Stimulated activated CD4-positive, alpha-beta T cell treated with anti-CD3 and anti-CD28 coated beads, Interleukin-15, amount 100 ng/mL, for 24 hours (primary cell): ENCODE results near the gene AOC1.

ENCODE experiments used
- DNase-seq: peaks from one replicate; pipeline ENCODE4 v3.0.0-alpha.2; 2020

The AOC1 gene

GRCh38 chr7:150860291-150860977 is 8.1 kb downstream of the AOC1 start:
- no peak for DNase-seq

DNA sequence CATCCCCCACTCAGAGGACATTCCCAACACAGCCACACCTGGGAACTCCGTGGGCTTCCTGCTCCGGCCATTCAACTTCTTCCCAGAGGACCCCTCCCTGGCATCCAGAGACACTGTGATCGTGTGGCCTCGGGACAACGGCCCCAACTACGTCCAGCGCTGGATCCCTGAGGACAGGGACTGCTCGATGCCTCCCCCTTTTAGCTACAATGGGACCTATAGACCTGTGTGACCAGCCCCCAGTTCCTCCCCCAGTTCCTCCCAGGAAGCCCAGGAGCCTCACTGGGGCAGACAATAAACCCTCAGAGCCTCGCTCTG is 8.6 kb downstream of the AOC1 start:
- DNase-seq, result no peak

- no peak for DNase-seq
Measured at GRCh38 chr7:150862356-150862755, 10.0 kb downstream of the AOC1 start.

GRCh38 chr7:150863946-150864345 is 11.6 kb downstream of the AOC1 start:
- DNase-seq, result no peak

DNA sequence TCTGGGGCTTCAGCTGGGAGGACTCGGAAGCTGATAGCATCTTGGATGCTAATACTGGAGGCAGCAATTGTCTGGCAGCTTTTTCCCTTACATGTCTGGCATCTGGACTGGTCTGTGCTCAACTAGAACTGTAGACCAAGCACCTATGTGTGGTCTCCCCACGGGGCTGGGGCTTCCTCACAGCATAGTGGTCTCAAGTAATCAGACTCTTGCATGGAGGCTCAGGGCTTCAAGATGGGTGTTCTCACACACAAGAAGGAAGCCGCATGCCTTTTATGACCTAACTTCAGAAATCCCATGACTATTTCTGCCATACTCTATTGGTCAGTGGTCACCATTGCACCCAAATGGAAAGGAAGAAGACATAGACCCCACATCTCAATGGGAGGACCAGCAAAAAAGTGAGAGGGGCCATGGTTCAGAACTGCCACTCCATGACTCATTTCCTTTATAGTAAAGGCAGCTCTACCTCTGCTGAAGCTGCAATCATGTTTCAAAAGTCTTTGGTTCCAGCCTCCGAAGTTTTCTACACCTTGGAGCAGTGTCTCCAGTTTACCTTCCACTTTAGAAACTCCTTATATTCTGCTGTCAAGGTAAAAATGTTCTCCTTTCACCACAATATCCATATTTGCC is 14.7 kb downstream of the AOC1 start:
- no peak for DNase-seq

- no peak for DNase-seq
Measured at GRCh38 chr7:150867605-150868004, 15.3 kb downstream of the AOC1 start.

DNA sequence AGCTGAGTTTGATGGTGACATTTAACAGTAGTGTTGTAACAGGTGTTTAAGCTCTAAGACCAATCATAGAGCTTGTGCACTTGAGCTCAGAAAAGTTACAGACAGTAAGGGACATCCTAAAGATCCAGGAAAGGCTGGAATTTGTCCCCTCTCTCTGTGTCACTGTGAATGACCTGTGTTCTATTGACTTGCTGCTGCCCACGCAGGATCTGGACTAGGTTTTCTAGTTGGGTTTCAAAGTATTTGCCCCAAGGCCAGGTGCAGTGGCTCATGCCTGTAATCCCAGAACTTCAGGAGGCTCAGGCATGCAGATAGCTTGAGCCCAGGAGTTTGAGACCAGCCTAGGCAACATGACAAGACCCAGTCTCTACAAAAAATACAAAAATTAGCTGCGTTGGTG is 17.1 kb downstream of the AOC1 start:
- DNase-seq, result no peak

DNA sequence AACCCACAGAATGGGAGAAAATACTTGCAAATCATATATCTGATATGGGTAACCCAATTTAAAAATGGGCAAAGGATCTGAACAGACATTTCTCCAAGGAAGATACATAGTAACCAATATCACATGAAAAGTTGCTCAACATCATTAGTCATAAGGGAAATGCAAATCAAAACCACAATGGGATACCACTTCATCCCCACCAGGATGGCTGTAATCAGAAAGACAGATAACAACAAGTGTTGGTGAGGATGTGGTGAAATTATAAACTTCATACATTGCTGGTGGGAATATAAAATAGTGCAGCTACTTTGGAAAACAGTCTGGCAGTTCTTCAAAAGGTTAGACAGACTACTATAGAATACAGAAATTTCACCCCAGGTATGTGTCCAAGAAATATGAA is 19.3 kb downstream of the AOC1 start:
- DNase-seq, result no peak

- no peak for DNase-seq
Measured at GRCh38 chr7:150874401-150875198, 22.3 kb downstream of the AOC1 start.

GRCh38 chr7:150875791-150876190 is 23.5 kb downstream of the AOC1 start:
- DNase-seq, result no peak

GRCh38 chr7:150876817-150877526 is 24.7 kb downstream of the AOC1 start:
- DNase-seq, result peak; percentile 51

- DNase-seq, result no peak
Measured at GRCh38 chr7:150877536-150877935, 25.2 kb downstream of the AOC1 start.

DNA sequence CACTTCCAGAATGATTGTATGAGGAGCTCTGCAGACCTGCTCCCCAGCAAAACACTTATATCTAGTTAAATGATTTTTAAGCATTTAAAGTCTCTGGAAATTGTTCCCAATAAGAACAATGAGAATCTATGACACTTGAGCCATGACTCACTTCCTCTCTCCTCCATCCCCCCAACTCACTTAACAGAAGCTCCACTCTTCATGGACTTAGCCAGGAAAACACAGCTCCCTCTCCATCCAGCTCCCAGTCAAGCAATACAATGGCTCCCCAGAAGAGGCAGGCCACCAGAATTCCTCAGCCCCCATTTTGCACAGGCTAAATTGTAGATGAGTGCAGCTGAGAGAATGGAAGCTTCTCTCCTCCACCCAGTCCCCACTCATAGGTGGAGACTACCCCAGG is 27.0 kb downstream of the AOC1 start:
- no peak for DNase-seq

- no peak for DNase-seq
Measured at GRCh38 chr7:150881189-150881588, 28.9 kb downstream of the AOC1 start.

- DNase-seq, result no peak
Measured at GRCh38 chr7:150890853-150891584, 38.7 kb downstream of the AOC1 start.

DNA sequence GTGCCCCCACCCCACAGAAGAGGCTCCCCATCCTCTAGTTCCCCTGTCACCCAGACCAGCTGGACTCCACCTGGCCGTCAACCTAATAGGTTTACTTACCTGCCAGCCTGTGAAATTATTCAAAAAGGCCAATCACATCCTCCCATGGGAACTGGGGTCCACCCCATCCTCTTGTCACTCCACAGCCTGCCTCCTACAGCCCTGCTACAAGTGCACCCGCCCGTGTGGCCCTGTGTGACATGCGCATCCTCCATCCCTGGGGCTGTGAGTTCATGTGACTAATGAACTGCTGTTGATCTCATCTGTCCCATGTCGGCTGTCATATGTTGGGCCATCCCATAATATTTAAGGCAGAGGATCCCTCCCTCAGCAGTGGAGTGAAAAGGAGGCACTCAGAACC is 39.4 kb downstream of the AOC1 start:
- no peak for DNase-seq

DNA sequence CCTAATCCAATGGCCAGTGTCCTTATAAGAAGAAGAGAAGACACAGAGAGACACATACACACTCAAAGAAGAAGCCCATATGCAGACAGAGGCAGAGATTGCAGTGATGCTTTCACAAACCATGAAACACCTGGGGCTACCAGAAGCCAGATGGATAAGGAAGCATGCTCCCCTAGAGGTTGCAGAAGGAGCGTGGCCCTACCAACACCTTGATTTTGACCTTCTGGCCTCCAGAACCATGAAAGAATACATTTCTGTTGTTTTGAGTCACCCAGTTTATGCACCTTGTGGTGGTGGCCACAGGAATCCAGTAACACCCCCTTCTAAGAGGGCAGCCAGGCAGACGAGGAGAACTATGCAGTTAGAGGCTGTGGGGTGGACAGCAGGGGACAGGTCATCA is 43.5 kb downstream of the AOC1 start:
- no peak for DNase-seq

- DNase-seq, result no peak
Measured at GRCh38 chr7:150896562-150897209, 44.4 kb downstream of the AOC1 start.

- DNase-seq, result peak; percentile 65
Measured at GRCh38 chr7:150897502-150898474, 45.5 kb downstream of the AOC1 start.

- peak; percentile 82 for DNase-seq
Measured at GRCh38 chr7:150898475-150899011, 46.2 kb downstream of the AOC1 start.

DNA sequence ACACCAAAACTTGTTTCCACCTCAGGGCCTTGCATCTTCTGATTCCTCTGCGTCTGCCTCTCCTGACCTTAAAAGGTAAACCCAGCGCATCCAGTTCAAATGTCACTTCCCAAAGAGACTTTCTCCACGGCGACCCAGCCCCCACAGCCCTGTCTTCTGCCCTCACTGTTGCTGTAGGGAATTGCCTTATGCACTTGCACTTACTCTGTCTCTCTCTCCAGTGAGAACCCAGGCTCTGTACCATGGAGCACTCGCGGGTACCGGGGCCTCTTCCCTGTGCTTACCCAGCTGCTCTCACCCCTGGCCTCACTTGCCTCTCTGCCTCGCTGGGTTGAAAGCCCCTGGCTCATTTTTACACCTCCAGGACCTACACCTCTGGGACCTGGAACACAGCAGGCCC is 48.4 kb downstream of the AOC1 start:
- DNase-seq, result no peak
